Measurements from ENCODE around the gene S100A5.

The S100A5 gene

GRCh38 chr1:153513666-153514065 lies 27.1 kb downstream of the S100A5 start:
- Mint-ChIP-seq H3K27ac (no peak overlapping the region), H3K4me1 (peaks cover 17% of the 10 kb centered on the region), H3K27me3 (no peaks in the 10 kb centered on the region), H3K9me3 (no peaks in the 10 kb centered on the region), H3K4me3 (no peak overlapping the region)
- DNase-seq: no peak
- no peak for ATAC-seq

GRCh38 chr1:153513023-153513422 lies 27.7 kb downstream of the S100A5 start:
- Mint-ChIP-seq H3K9me3 (no peaks in the 10 kb centered on the region), H3K27me3 (no peaks in the 10 kb centered on the region), H3K27ac (no peak overlapping the region), H3K4me3 (no peak overlapping the region), H3K4me1 (peaks cover 12% of the 10 kb centered on the region)
- no peak for ATAC-seq
- DNase-seq: no peak

GRCh38 chr1:153510984-153511410 lies 29.7 kb downstream of the S100A5 start:
- peak overlapping the region in 1 of 2 donors; percentile 80 for H3K27ac Mint-ChIP-seq

GRCh38 chr1:153509729-153510354 lies 30.9 kb downstream of the S100A5 start:
- H3K27ac Mint-ChIP-seq: no peak overlapping the region
- H3K4me1 Mint-ChIP-seq: peaks cover 12% of the 10 kb centered on the region
- no peaks in the 10 kb centered on the region for H3K27me3 Mint-ChIP-seq
- peak; percentile 79 for ATAC-seq
- peak; percentile 59 to 72 for DNase-seq
- H3K9me3 Mint-ChIP-seq: no peaks in the 10 kb centered on the region
- H3K4me3 Mint-ChIP-seq: no peak overlapping the region

More at GRCh38 chr1:153510984-153511410, 29.7 kb downstream of the S100A5 start:
- Mint-ChIP-seq H3K27me3 (no peaks in the 10 kb centered on the region), H3K4me3 (no peak overlapping the region), H3K4me1 (peaks cover 12% of the 10 kb centered on the region), H3K9me3 (no peaks in the 10 kb centered on the region)
- peak; percentile 89 for ATAC-seq
- DNase-seq: peak; percentile 81 to 82

GRCh38 chr1:153509036-153509435 lies 31.7 kb downstream of the S100A5 start:
- Mint-ChIP-seq H3K4me3 (no peak overlapping the region), H3K27ac (no peak overlapping the region), H3K27me3 (no peaks in the 10 kb centered on the region), H3K9me3 (no peaks in the 10 kb centered on the region), H3K4me1 (peaks cover 12% of the 10 kb centered on the region)
- DNase-seq (no peak), ATAC-seq (no peak)

GRCh38 chr1:153507926-153508583 lies 32.7 kb downstream of the S100A5 start:
- no peak for DNase-seq
- peaks cover 12% of the 10 kb centered on the region for H3K4me1 Mint-ChIP-seq
- H3K4me3 Mint-ChIP-seq: no peak overlapping the region
- H3K27ac Mint-ChIP-seq: peak overlapping the region in 1 of 2 donors; percentile 64
- H3K9me3 Mint-ChIP-seq: no peaks in the 10 kb centered on the region
- no peak for ATAC-seq
- H3K27me3 Mint-ChIP-seq: no peaks in the 10 kb centered on the region

GRCh38 chr1:153506831-153507413 lies 33.8 kb downstream of the S100A5 start:
- no peak for ATAC-seq
- H3K4me1 Mint-ChIP-seq: peaks cover 12% of the 10 kb centered on the region
- H3K27ac Mint-ChIP-seq: no peak overlapping the region
- H3K9me3 Mint-ChIP-seq: no peaks in the 10 kb centered on the region
- DNase-seq: no peak
- no peaks in the 10 kb centered on the region for H3K27me3 Mint-ChIP-seq
- no peak overlapping the region for H3K4me3 Mint-ChIP-seq

- H3K27ac Mint-ChIP-seq: no peak overlapping the region
- no peak overlapping the region for H3K4me3 Mint-ChIP-seq
- H3K9me3 Mint-ChIP-seq: no peaks in the 10 kb centered on the region
- ATAC-seq (no peak), DNase-seq (no peak)
- H3K4me1 Mint-ChIP-seq: peaks cover 9% of the 10 kb centered on the region
- H3K27me3 Mint-ChIP-seq: no peaks in the 10 kb centered on the region
Observed at GRCh38 chr1:153506386-153506785, 34.3 kb downstream of the S100A5 start.

GRCh38 chr1:153505576-153505975 lies 35.2 kb downstream of the S100A5 start:
- H3K27me3 Mint-ChIP-seq: no peaks in the 10 kb centered on the region
- H3K4me1 Mint-ChIP-seq: peaks cover under 1% of the 10 kb centered on the region
- no peak overlapping the region for H3K4me3 Mint-ChIP-seq
- DNase-seq: no peak
- H3K9me3 Mint-ChIP-seq: no peaks in the 10 kb centered on the region
- no peak overlapping the region for H3K27ac Mint-ChIP-seq
- ATAC-seq: no peak

GRCh38 chr1:153503766-153504165 lies 37.0 kb downstream of the S100A5 start:
- Mint-ChIP-seq H3K4me3 (no peak overlapping the region), H3K27ac (no peak overlapping the region), H3K27me3 (peaks cover 13% of the 10 kb centered on the region), H3K9me3 (no peaks in the 10 kb centered on the region), H3K4me1 (no peaks in the 10 kb centered on the region)
- ATAC-seq (no peak), DNase-seq (no peak)

- Mint-ChIP-seq H3K27ac (no peak overlapping the region), H3K9me3 (no peaks in the 10 kb centered on the region), H3K4me1 (no peaks in the 10 kb centered on the region), H3K4me3 (no peak overlapping the region), H3K27me3 (peaks cover 28% of the 10 kb centered on the region)
- DNase-seq: no peak
- ATAC-seq: no peak
Observed at GRCh38 chr1:153498746-153499145, 42.0 kb downstream of the S100A5 start.

GRCh38 chr1:153495536-153495935 lies 45.2 kb downstream of the S100A5 start:
- no peak for DNase-seq
- no peak for ATAC-seq
- no peak overlapping the region for H3K27ac Mint-ChIP-seq
- H3K4me3 Mint-ChIP-seq: no peak overlapping the region
- H3K4me1 Mint-ChIP-seq: peaks cover 7% of the 10 kb centered on the region
- no peaks in the 10 kb centered on the region for H3K9me3 Mint-ChIP-seq
- H3K27me3 Mint-ChIP-seq: peaks cover 38% of the 10 kb centered on the region

- H3K4me1 Mint-ChIP-seq: peaks cover 8% of the 10 kb centered on the region
- H3K27me3 Mint-ChIP-seq: peaks cover 40% of the 10 kb centered on the region
- H3K4me3 Mint-ChIP-seq: no peak overlapping the region
- no peak overlapping the region for H3K27ac Mint-ChIP-seq
- peak; percentile 62 for ATAC-seq
- peak; percentile 69 to 72 for DNase-seq
- H3K9me3 Mint-ChIP-seq: no peaks in the 10 kb centered on the region
Observed at GRCh38 chr1:153494976-153495535, 45.7 kb downstream of the S100A5 start.

- H3K4me1 Mint-ChIP-seq: peaks cover 8% of the 10 kb centered on the region
- no peak for DNase-seq
- no peaks in the 10 kb centered on the region for H3K9me3 Mint-ChIP-seq
- H3K27me3 Mint-ChIP-seq: peaks cover 24% of the 10 kb centered on the region
- ATAC-seq: no peak
- H3K4me3 Mint-ChIP-seq: no peak overlapping the region
- peak overlapping the region in 1 of 2 donors; percentile 2 for H3K27ac Mint-ChIP-seq
Observed at GRCh38 chr1:153493343-153493960, 47.3 kb downstream of the S100A5 start.

- peak overlapping the region; percentile 54 to 86 for H3K27ac Mint-ChIP-seq
- ATAC-seq (peak; percentile 91), DNase-seq (peak in 1 of 2 donors; percentile 43)
- H3K4me3 Mint-ChIP-seq: no peak overlapping the region
- peaks cover 22% of the 10 kb centered on the region for H3K27me3 Mint-ChIP-seq
- peaks cover 8% of the 10 kb centered on the region for H3K4me1 Mint-ChIP-seq
- H3K9me3 Mint-ChIP-seq: no peaks in the 10 kb centered on the region
Observed at GRCh38 chr1:153490272-153491051, 50.3 kb downstream of the S100A5 start.

Measured in stimulated activated naive CD8-positive, alpha-beta T cell treated with anti-CD3 and anti-CD28 coated beads, Interleukin-15, amount 100 ng/mL, for 72 hours (primary cell).